HG03025 (cell line): ENCODE data around the gene PNRC2.

ENCODE experiments used
- ATAC-seq: cut with Tn5 transposase; IDR thresholded peaks from one replicate; pipeline ENCODE4 v1.9.1; 2021; ENCODE audit warnings: mild to moderate bottlenecking, moderate library complexity; ENCODE audit not compliant: unreplicated experiment, low FRiP score

PNRC2 gene

GRCh38 chr1:23959461-23960290 is at the start of gene PNRC2:
PNRC2 (plus strand) TSS chr1:23959828; CDS start chr1:23961458, 1,630 bp downstream.
- ATAC-seq = peak; percentile 78

DNA sequence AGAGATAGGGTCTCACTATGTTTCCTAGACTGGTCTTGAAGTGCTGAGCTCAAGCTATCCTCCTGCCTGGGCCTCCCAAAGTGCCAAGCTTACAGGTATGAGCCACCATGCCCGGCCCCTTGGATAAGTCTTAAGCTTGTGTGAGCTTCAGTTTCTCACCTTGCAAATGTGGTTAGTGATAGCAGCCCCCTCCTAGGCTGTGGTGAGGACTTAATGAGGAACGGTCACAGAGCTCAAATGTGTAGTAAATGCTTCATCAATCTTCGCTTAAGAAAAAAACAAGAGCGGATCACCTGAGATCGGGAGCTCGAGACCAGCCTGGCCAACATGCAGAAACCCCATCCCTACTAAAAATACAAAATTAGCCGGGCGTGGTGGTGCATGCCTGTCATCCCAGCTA is 49.5 kb upstream of the PNRC2 start:
- no peak for ATAC-seq

- ATAC-seq = no peak
Measured at GRCh38 chr1:23910553-23911246, 48.9 kb upstream of the PNRC2 start.

DNA sequence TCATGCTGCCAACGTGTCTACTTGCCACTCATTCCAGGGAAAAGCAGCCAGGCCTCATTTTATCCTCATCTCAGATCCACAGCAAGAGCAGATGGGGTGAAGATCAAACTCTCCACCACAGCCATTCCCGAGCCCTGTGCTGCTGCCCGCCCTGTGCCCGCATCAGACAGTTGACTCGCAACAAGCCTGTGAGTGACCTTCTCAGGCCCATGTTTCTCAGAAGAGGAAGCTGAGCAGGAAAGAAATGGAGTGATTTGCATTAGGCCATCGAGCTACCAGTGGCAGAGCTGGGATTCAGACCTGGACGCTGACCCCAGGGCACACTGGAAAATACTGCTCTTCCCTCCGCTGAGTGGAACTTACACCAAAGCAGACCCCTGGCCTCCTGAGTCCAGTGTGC is 47.7 kb upstream of the PNRC2 start:
- ATAC-seq = no peak

- ATAC-seq = no peak
Measured at GRCh38 chr1:23913212-23913880, 46.3 kb upstream of the PNRC2 start, which contains the start of gene CNR2. CNR2 (minus strand) TSS chr1:23913362; CDS start chr1:23875617, 37,745 bp downstream.

- ATAC-seq = no peak
Measured at GRCh38 chr1:23914921-23915320, 44.7 kb upstream of the PNRC2 start.

GRCh38 chr1:23915466-23915865 is 44.2 kb upstream of the PNRC2 start:
- ATAC-seq = no peak

DNA sequence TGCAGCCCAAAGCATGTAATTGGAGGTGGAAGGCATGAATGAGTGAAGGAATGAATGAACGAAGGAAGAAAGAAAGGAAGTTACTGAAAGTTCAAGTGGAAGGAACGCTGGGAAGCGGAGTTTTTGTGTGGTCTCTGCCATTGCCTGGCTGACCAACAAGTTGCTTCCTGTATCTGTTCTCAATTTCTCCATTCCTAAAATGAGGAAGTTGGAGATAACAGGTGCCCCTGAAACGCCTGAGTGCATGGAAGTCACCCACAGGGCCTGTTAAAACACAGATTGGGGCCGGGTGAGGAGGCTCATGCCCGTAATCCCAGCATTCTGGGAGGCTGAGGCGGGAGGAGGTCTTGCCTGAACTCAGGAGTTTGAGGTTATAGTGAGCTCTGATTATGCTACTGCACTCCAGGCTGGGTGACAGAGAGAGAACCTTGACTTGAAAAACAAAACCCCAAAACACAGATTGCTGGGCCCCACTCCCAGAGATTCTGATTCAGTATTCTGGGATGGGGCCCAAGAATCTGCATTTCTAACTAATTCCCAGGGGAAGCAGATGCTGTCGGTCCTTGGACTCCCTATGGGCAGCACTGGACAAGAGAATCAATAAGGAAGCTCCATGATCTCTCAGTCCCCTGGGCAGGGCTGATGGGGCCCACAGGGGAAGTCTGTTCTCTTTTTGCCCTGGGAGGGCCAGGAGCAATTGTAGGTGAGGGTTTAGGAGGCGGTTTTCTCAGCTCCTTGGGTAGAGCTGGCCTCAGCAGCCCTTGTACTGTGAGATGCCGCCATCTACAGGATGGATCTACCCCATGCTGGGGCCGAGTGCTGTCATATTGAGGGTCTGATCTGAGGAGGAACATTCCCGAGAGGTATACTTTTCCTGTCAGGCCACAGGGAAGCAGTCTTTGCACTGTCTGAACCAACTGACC is 43.2 kb upstream of the PNRC2 start:
- ATAC-seq = no peak

GRCh38 chr1:23922321-23922943 is 37.2 kb upstream of the PNRC2 start:
- ATAC-seq = no peak

DNA sequence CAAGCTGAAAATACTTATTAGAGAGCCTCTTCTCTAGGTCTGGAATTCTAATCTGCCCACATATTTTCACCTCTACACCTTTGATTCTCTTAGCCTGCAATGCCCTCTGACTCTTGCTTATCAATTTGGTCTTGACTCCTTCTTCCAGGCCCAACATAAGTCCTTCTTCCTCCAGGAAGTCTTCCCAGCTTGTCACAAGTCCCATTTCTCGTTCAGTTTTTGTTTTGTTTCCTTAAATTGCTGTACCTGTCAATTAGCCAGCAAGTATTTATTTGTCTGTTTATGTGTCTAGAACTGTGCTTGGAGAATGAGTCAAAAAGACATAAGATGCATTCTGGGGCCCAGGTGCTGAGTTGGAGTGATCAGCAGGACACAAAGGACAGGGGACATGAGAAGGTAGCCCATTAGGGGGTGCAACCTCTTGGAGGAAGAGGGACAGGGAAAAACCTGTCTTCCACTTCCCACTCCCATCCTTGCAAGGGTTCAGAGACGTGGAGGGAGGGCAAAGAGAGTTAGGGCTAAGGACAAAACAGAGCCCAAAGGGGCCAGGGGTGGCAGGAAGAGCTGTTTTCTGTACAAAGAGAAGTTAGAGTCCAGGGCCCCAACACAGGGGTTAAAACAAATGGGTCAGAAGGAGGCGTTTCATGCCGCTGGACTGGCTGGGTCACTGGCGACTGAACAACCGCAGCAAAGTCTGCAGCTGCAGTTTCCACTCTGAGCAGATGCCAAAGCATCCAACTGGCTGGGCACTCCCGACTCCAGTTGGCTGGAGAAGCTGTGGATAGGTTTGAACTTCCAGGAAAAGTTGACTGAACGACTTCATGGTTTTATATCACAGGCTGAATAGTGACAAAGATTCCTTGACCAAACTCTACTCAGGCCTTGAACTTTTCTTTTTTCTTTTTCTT is 35.8 kb upstream of the PNRC2 start:
- ATAC-seq = no peak

DNA sequence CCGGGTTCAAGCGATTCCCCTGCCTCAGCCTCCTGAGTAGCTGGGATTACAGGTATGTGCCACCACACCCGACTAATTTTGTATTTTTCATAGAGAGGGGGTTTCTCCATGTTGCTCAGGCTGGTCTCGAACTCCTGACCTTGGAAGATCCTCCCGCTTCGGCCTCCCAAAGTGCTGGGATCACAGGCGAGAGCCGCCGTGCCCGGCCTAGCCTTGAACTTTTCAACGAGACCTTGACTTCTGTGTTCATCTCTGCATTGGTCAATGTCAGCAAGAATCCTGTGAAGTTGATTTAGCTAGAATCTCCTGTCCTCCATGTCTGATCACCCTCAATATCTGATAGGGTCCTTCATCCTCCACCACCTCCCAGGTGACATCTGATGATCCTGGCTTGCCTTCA is 35.0 kb upstream of the PNRC2 start:
- no peak for ATAC-seq

GRCh38 chr1:23925279-23925678 is 34.3 kb upstream of the PNRC2 start:
- ATAC-seq = no peak

- no peak for ATAC-seq
Measured at GRCh38 chr1:23927097-23927496, 32.5 kb upstream of the PNRC2 start.

DNA sequence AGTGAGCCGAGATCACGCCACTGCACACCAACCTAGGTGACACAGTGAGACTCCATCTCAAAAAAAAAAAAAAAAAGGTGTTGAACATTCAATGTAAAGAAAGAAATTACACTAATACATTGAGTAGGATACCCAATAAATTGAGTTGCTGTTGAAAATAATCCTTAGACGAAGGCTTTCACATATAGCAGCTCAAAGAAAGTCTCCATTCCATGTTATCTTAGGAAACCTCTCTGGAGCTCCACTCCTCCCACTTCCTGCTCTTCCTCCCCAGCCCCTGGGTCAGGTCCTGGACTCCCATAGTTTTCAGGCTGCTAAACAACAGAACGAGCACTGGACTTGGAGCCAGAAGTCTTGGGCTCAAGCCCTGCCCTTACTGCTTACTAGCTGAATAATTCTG is 30.8 kb upstream of the PNRC2 start:
- ATAC-seq = no peak

DNA sequence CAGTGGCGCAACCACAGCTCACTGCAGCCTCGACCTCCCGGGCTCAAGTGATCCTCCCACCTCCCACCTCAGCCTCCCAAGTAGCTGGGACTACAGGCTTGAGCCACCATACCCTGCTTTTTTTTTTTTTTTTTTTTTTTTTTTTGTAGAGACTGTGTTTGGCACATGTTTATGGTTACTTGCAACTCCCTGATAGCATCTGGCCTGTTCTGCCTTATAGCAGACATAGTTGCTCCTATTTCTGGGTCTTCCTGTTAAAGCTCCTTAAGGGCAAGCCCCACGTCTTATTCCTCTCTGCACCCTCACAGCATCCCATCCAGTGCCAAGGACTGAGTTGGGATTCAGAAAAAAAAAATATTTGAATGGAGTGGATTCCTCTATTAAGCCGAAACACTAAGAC is 29.4 kb upstream of the PNRC2 start:
- no peak for ATAC-seq

GRCh38 chr1:23930861-23931490 is 28.7 kb upstream of the PNRC2 start:
- ATAC-seq = no peak

DNA sequence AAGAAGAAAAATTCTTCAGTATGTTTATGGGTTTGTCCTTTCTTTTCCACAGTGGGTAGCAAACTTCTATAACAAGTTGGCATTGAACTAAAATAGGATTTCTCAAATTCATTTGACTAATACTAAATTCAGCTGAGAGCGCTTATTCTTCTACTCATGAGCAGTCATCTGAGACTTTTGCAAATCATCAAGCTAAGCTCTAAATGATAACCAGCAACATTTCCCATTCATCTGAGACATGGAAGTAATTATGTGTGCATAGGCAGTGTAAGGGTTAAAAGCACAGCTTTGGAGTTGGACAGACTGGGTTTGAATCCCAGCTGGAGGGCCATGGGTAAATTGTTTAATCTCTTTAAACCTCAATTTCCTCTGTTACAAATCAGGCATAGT is 28.1 kb upstream of the PNRC2 start:
- no peak for ATAC-seq

- no peak for ATAC-seq
Measured at GRCh38 chr1:23936481-23937176, 23.0 kb upstream of the PNRC2 start.
